Measurements from ENCODE around the gene VPS51.

VPS51 gene

DNA sequence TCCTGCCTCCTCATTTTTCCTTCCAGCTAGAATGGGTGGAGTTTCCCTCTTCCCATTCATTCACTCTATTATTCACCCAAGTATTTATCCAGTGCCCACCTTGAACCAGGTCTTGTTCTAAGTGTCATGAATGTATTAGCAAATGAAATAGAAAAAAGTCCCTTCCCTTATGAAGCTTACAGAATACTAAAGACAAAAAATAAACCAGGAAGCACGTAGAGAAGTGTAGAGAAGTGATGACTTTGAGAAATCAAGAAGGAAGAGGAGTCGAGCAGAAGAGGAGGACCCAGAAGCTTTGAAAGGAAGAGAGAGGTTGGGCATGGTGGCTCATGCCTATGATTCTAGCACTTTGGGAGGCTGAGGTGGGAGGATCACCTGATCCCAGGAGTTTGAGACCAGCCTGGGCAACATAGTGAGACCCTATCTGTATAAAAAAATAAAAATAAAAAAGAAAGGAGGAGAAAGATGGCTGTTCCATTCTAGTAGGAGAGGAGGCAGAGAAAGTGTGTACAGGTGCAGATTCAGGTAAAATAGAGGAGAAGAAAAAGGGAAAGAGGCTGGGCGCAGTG lies 55.4 kb downstream of the VPS51 start:
- Histone ChIP-seq H3K4me3 (no peak overlapping the region), H3K27ac (peak overlapping the region in 9 of 21 experiments; percentile 9 to 62 (median 46))

DNA sequence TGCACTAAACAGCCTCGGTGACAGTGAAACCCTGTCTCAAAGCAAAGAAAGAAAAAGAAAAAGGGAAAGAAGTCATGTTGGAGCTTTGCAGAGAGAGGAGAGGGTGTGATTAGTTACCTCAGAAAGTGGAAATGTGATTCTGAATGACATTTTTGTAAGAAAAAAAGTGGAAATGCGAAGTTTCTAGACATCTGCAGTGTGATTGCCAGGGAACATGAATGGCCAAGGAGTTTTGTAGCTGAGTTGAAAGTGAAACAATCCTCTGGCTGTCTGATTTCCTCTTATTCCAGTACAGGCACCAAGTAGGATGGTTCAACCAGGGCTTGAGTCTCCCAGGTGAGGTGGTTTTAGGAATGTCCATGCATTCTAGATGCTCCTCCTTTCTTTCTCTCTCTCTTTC lies 56.1 kb downstream of the VPS51 start:
- peak overlapping the region in 1 of 21 experiments; percentile 58 for H3K27ac ChIP-seq

DNA sequence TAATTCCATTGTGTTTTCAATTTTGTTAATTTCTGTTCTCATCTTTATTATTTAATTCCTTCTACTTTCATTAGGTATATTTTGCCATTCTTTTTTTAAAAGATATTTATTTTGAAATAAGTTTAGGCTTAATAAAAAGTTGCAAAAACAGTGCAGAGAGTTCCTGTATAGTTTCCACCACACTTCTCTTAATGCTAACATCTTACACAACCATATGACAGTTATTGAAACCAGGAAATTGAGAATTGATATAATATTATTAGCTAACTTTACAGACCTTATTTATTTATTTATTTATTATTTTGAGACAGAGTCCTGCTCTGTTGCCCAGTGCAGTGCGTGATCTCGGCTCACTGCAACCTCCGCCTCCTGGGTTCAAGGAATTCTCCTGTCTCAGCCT lies 60.2 kb downstream of the VPS51 start:
- H3K4me3 ChIP-seq, result no peak overlapping the region
- no peak overlapping the region for H3K27ac ChIP-seq

More for the DNA sequence above, 56.1 kb downstream of the VPS51 start:
- H3K4me3 ChIP-seq, result no peak overlapping the region

DNA sequence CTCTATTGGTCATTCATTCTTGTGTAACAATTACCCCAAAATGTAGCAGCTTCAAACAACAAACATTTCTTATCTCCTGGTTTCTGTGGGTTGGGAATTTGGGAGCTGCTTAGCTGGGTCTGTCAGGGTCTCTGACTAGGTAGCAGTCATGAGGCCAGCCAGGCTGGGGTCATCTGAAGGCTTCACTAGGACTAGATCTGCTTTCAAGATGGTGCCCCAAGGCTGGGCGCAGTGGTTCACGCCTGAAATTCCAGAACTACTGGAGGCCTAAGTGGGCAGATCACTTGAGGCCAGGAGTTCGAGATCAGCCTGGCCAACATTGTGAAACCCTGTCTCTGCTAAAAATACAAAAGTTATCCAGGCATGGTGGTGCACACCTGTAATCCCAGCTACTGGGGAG lies 60.9 kb downstream of the VPS51 start:
- Histone ChIP-seq H3K27ac (no peak overlapping the region), H3K4me3 (no peak overlapping the region)

DNA sequence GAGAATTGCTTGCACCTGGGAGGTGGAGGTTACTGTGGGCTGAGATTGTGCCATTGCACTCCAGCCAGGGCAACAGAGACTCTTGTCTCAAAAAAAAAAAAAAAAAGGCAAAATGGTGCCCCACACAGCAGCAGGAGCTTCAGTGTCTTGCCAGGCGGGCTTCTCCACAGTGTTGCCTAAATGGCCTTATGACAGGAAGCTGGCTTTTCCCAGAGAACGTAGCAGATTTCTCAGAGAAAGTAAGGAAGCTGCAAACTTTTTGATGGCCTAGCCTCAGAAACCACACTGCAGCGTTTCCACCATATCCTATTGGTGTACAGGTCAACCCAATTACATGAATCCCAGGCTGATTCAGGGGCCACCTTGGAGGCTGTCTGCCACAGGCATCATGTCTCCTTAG lies 61.3 kb downstream of the VPS51 start:
- Histone ChIP-seq H3K4me3 (no peak overlapping the region), H3K27ac (no peak overlapping the region)

DNA sequence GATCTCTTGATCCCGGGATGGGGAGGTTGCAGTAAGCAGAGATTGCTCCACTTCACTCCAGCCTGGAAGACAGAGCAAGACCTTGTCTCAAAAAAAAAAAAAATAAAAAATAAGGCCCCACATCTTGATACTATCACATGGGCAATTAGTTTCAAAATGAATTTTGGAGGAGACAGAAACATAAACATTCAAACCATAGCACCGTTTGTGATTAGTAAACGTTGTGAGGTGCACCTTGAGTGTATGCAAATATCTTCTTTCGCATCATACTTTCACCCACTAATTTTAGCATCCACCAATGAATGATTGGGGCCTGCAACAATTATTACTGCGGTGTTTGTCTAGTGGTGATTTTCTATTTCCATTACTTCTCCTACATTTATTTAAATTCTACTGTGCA lies 63.0 kb downstream of the VPS51 start:
- no peak overlapping the region for H3K4me3 ChIP-seq
- H3K27ac ChIP-seq, result no peak overlapping the region

DNA sequence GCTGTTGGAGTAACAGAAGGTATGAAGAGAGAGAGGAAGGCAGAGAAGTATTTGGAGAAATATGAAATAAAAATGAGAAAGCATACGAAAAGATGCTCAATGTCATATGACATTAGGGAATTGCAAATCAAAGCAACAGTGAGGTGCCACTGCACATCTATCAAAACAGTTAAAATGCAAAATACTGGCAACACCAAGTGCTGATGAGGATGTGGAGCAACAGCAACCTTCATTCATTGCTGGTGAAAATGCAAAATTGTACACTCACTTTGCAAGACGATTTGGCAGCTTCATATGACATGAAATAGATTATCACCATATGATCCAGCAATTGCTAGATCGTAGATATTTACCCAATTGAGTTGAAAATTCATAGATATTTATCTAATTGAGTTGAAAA lies 64.6 kb downstream of the VPS51 start:
- Histone ChIP-seq H3K4me3 (no peak overlapping the region), H3K27ac (no peak overlapping the region)
